Endothelial cell of umbilical vein (primary cell): Measurements from ENCODE around the gene KCNIP1. TPM values are rescaled to one million over a fixed set of nuclear protein-coding genes. Genes with fewer than 3 reads are reported as not detected.

Source experiments
- BruUV-seq: library from RNA; stranded (reverse); fragments of 400-500 nt; replicated peaks from 2 replicates; lab custom pipeline; 2021; lab: Mats Ljungman, UMichigan
- CTCF ChIA-PET: fragments of 300-600, 350-600 bp; sonication (Branson Sonifier 250); formaldehyde crosslinking; loops from one replicate; lab custom pipeline; 2021; ENCODE audit warnings: antibody characterized with exemption, inconsistent platforms; lab: Charles Lee
- POLR2A ChIA-PET: fragments of 300-600, 350-600 bp; sonication (Branson Sonifier 250); formaldehyde crosslinking; loops from one replicate; lab custom pipeline; 2021; ENCODE audit warnings: antibody characterized with exemption, inconsistent platforms; lab: Charles Lee
- DNase-seq: peaks from one replicate; pipeline ENCODE4 v3.0.0-alpha.2; 2011; ENCODE audit warnings: low read depth, low spot score
- FAIRE-seq: peaks from 2 replicates; lab custom pipeline; 2011; peaks lifted over from hg19 to GRCh38; lab: Jason Lieb, UNC
- H2AFZ ChIP-seq: 2 replicates; pipeline ENCODE4 v1.6.0; 2012; ENCODE audit warnings: low read depth, low read length, control low read depth, inconsistent platforms
- H3K27ac ChIP-seq: 2 replicates; pipeline ENCODE4 v1.5.1; 2011; ENCODE audit warnings: low read depth, mild to moderate bottlenecking, control low read depth, low read length, moderate library complexity; ENCODE audit not compliant: insufficient read depth
- H3K27me3 ChIP-seq, 2 experiments: 2 replicates each; pipeline versions ENCODE4 v1.6.0 to v1.6.1; 2011; ENCODE audit warnings: low read length in 2 of 2, mixed read lengths in 1 of 2; ENCODE audit not compliant: control insufficient read depth in 2 of 2, insufficient read depth in 2 of 2
- H3K36me3 ChIP-seq, 2 experiments: 2 replicates in 1 of 2; 3 replicates in 1 of 2; pipeline ENCODE4 v1.5.1; 2011; ENCODE audit warnings: low read length in 2 of 2, mild to moderate bottlenecking in 1 of 2, moderate library complexity in 1 of 2; ENCODE audit not compliant: control insufficient read depth in 2 of 2, insufficient read depth in 2 of 2; ENCODE audit errors: extremely low read depth in 1 of 2
- H3K4me1 ChIP-seq: 3 replicates; pipeline ENCODE4 v1.5.1; 2011; ENCODE audit warnings: mild to moderate bottlenecking, low read length; ENCODE audit not compliant: control insufficient read depth, insufficient read depth; ENCODE audit errors: extremely low read depth
- H3K4me2 ChIP-seq: 2 replicates; pipeline ENCODE4 v1.6.1; 2011; ENCODE audit warnings: low read length, control low read depth, mixed read lengths; ENCODE audit not compliant: insufficient read depth
- H3K4me3 ChIP-seq, 3 experiments: fragments of 200-600 bp in 1 of 3; sonication (generic), shearing (Covaris generic) in 1 of 3; replicated peaks in 1 of 3; 2 replicates each; pipeline ENCODE4 v1.5.1; 2011 to 2016; ENCODE audit warnings: control low read depth in 3 of 3, low read length in 3 of 3, mild to moderate bottlenecking in 2 of 3, inconsistent platforms in 1 of 3, low read depth in 1 of 3, moderate library complexity in 1 of 3; ENCODE audit not compliant: insufficient read depth in 1 of 3
- H3K79me2 ChIP-seq: 2 replicates; pipeline ENCODE4 v1.6.0; 2012; ENCODE audit warnings: low read length, inconsistent platforms; ENCODE audit not compliant: control insufficient read depth, insufficient read depth
- H3K9ac ChIP-seq: replicated peaks from 2 replicates; pipeline ENCODE3; 2011; ENCODE audit warnings: low read length, control low read depth; ENCODE audit not compliant: insufficient read depth; ENCODE audit errors: extremely low read depth
- H3K9me1 ChIP-seq: replicated peaks from 3 replicates; pipeline ENCODE4 v1.6.0; 2011; ENCODE audit warnings: mild to moderate bottlenecking, low read length; ENCODE audit not compliant: control insufficient read depth, insufficient read depth; ENCODE audit errors: extremely low read depth
- H3K9me3 ChIP-seq: replicated peaks from 2 replicates; pipeline ENCODE4 v1.5.1; 2012; ENCODE audit warnings: low read length, inconsistent platforms; ENCODE audit not compliant: control insufficient read depth, insufficient read depth
- H4K20me1 ChIP-seq: replicated peaks from 2 replicates; pipeline ENCODE3; 2011; ENCODE audit warnings: mild to moderate bottlenecking, low read length; ENCODE audit not compliant: control insufficient read depth, insufficient read depth; ENCODE audit errors: extremely low read depth
- EZH2 ChIP-seq: IDR thresholded peaks from 2 replicates; pipeline ENCODE4 v1.6.1; 2012; ENCODE audit warnings: borderline replicate concordance, low read depth, mild to moderate bottlenecking, moderate library complexity, low read length, inconsistent platforms; ENCODE audit not compliant: severe bottlenecking
- FOS ChIP-seq: IDR thresholded peaks from 2 replicates; pipeline ENCODE4 v1.6.1; 2011; ENCODE audit warnings: mild to moderate bottlenecking, low read length, moderate library complexity, borderline replicate concordance; ENCODE audit not compliant: insufficient read depth
- GATA2 ChIP-seq: IDR thresholded peaks from 2 replicates; pipeline ENCODE4 v1.7.0; 2011; ENCODE audit warnings: low read depth, mild to moderate bottlenecking, moderate library complexity, mixed read lengths, low read length; ENCODE audit not compliant: insufficient read length, insufficient read depth
- JUN ChIP-seq: IDR thresholded peaks from 2 replicates; pipeline ENCODE4 v1.6.1; 2011; ENCODE audit warnings: borderline replicate concordance, low read depth; ENCODE audit not compliant: insufficient read length, insufficient read depth
- MYC ChIP-seq: IDR thresholded peaks from one replicate; pipeline ENCODE4 v1.6.1; 2011; ENCODE audit warnings: mild to moderate bottlenecking, low read depth, low read length
- POLR2A ChIP-seq: IDR thresholded peaks from 2 replicates; pipeline ENCODE4 v1.6.1; 2012; ENCODE audit warnings: low read depth, mild to moderate bottlenecking, control low read depth, low read length
- POLR2AphosphoS5 ChIP-seq: IDR thresholded peaks from 2 replicates; pipeline ENCODE4 v1.6.1; 2012; ENCODE audit warnings: low read depth, mild to moderate bottlenecking, control low read depth, low read length, moderate library complexity; ENCODE audit not compliant: insufficient read depth
- dilution Hi-C: fragments of 300-500 bp; cut with MboI; formaldehyde crosslinking; loops from one replicate; pipeline ENCODE4 v1.15.0; 2019; ENCODE audit warnings: low sequenced_read_pairs; ENCODE audit not compliant: extremely low pct_ligation_motif_present
- intact Hi-C: fragments of 100-400 bp; cut with micrococcal nuclease; formaldehyde crosslinking; loops from one replicate; pipeline ENCODE4 v1.10.0; 2022
- polyA plus RNA-seq, 4 experiments: library from polyadenylated mRNA; depleted of rRNA in 3 of 4; stranded (reverse) in 3 of 4; unstranded in 1 of 4; fragments of >200 nt; gene quantifications; 2 replicates each; pipeline versions ENCODE4 v1.2.1 to v1.2.3, GENCODE V29; 2011 to 2012; ENCODE audit warnings: missing spikeins in 1 of 4
- total RNA-seq: library from RNA; stranded (reverse); gene quantifications from 2 replicates; pipeline ENCODE4 v1.2.3, GENCODE V29; 2021
- TF ChIP-seq, protein P1 (sequence below): IDR thresholded peaks from 2 replicates; pipeline ENCODE4 v1.6.1; 2011; ENCODE audit not compliant: insufficient read depth, insufficient read length
- TF ChIP-seq, protein P2 (sequence below), 2 donors: IDR thresholded peaks; 1 replicate in 1 of 2; 2 replicates in 1 of 2; pipeline ENCODE4 v1.5.1; 2011; ENCODE audit warnings: low read length in 2 of 2, mild to moderate bottlenecking in 2 of 2, moderate library complexity in 2 of 2, control low read depth in 1 of 2, inconsistent platforms in 1 of 2, low read depth in 1 of 2; ENCODE audit not compliant: insufficient read depth in 1 of 2; ENCODE audit errors: extremely low read depth in 1 of 2

KCNIP1 gene
- total and polyA plus RNA-seq, 2 donors (not counting 3 experiments of a cell fraction or from before 2014, with no cell fraction given): 0.15 TPM; not detected in 1

DNA sequence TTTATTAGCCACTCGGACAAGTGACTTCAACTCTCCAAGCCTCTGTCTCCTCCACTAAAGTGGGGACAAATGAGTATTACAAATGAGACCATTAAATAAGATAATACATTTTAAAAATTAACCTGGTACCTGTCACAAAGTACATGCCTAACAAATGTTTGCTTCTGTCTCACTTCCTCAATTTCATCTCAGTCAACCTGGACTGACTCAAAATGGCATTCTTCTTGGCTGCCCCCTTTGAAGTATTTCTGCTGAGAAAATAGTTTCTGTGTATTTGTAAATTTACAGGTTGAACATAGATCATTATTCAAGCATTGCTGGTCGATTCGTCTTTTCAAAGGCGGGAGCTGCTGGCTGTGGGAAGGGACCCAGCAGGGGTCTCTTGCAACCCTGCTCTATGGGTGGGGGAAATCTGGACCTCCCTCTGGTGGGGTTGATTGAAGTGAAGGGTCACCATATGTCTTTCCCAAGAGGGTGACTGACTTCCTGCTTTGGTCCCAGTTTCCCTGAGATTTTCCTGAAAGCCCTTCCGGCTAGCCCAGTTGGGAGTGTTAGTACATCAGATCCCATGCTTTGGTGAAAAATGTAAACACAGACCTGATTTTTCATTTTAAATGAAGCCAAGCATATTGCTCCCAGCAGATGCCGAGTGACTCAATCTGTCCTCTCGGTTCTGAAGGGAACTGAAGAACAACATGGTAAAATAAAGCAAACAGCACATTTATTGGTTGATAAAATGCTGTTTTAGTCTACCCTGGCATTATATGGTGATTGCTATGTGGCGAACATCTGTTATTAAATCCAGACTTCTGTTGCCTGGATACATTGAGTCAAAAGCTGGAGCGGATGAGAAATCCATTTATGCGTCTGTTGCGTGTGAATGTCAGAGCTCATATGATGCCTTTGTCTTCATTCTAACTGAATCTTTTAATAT, 73.0 kb downstream of the KCNIP1 start:
- H3K4me2 ChIP-seq: no peak overlapping the region
- no TSS peak for BruUV-seq
- no peaks in the 10 kb centered on the region for H3K4me1 ChIP-seq
- peaks cover 0 to 5% of the 10 kb centered on the region in 2 experiments for H3K27me3 ChIP-seq
- intact Hi-C loops (no loop called here), dilution Hi-C loops (no loop called here)
- no peaks in the 10 kb centered on the region for H3K9me3 ChIP-seq
- H3K27ac ChIP-seq: no peak overlapping the region
- no peak for FAIRE-seq
- CTCF ChIA-PET: interaction anchor here (1.5 kb wide), 1 partner anchor 7 kb away, joined by 3 read pairs; no protein-coding TSS in a partner anchor
- no peak for TF ChIP-seq JUN
- TF ChIP-seq EZH2: no peak
- TF ChIP-seq, protein P1, sequence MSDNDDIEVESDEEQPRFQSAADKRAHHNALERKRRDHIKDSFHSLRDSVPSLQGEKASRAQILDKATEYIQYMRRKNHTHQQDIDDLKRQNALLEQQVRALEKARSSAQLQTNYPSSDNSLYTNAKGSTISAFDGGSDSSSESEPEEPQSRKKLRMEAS: no peak
- TF ChIP-seq, protein P2, sequence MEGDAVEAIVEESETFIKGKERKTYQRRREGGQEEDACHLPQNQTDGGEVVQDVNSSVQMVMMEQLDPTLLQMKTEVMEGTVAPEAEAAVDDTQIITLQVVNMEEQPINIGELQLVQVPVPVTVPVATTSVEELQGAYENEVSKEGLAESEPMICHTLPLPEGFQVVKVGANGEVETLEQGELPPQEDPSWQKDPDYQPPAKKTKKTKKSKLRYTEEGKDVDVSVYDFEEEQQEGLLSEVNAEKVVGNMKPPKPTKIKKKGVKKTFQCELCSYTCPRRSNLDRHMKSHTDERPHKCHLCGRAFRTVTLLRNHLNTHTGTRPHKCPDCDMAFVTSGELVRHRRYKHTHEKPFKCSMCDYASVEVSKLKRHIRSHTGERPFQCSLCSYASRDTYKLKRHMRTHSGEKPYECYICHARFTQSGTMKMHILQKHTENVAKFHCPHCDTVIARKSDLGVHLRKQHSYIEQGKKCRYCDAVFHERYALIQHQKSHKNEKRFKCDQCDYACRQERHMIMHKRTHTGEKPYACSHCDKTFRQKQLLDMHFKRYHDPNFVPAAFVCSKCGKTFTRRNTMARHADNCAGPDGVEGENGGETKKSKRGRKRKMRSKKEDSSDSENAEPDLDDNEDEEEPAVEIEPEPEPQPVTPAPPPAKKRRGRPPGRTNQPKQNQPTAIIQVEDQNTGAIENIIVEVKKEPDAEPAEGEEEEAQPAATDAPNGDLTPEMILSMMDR (IDR thresholded peaks at IDR 0.05; ENCODE audit: extremely low read depth in 1 of 2, insufficient read depth in 1 of 2, low read depth in 1 of 2, low read length in 2 of 2): no peak
- TF ChIP-seq GATA2: no peak
- no peak for TF ChIP-seq MYC
- TF ChIP-seq POLR2AphosphoS5: no peak
- TF ChIP-seq FOS: no peak
- no peak for TF ChIP-seq POLR2A
- no peak overlapping the region for H2AFZ ChIP-seq
- no peak overlapping the region for H3K4me3 ChIP-seq
- POLR2A ChIA-PET: no interaction called here
- H3K36me3 ChIP-seq: no peaks in the 10 kb centered on the region
- no peak overlapping the region for H3K9ac ChIP-seq
- no peaks in the 10 kb centered on the region for H3K79me2 ChIP-seq
- no peaks in the 10 kb centered on the region for H3K9me1 ChIP-seq
- no peaks in the 10 kb centered on the region for H4K20me1 ChIP-seq
- DNase-seq: no peak
